Activated T-cell treated with anti-CD3 and anti-CD28 coated beads, Interleukin-2, amount 50 U/mL, for 72 hours (primary cell): ENCODE measurements around the gene AGBL1. TPM values are rescaled to one million over a fixed set of nuclear protein-coding genes. Genes with fewer than 3 reads are reported as not detected.

Experiments
- ATAC-seq, 2 donors: fragments of 150-1000 bp; cut with Tn5 transposase; replicated peaks in 1 of 2; 2 replicates each; pipeline ENCODE4 v1.10.0; 2021; ENCODE audit warnings: moderate library complexity in 2 of 2, mild to moderate bottlenecking in 1 of 2
- DNase-seq, 2 donors: peaks; one replicate each; pipeline ENCODE4 v3.0.0; 2021 to 2022; ENCODE audit warnings: mixed read lengths in 1 of 2
- H3K27ac Mint-ChIP-seq: one replicate; pipeline ENCODE4 v1.8.0; 2022; ENCODE audit warnings: mild to moderate bottlenecking, moderate library complexity, mixed read lengths
- H3K27me3 Mint-ChIP-seq: one replicate; pipeline ENCODE4 v1.8.0; 2022; ENCODE audit warnings: low read depth, mixed read lengths
- H3K36me3 Mint-ChIP-seq, 2 donors: one replicate each; pipeline ENCODE4 v1.8.0; 2022; ENCODE audit warnings: mixed read lengths in 2 of 2, mild to moderate bottlenecking in 1 of 2; ENCODE audit not compliant: insufficient read depth in 2 of 2
- H3K4me1 Mint-ChIP-seq: one replicate; pipeline ENCODE4 v1.8.0; 2022; ENCODE audit warnings: low read depth, mixed read lengths
- H3K4me3 Mint-ChIP-seq, 2 donors: one replicate each; pipeline ENCODE4 v1.8.0; 2022; ENCODE audit warnings: mild to moderate bottlenecking in 2 of 2, mixed read lengths in 2 of 2, moderate library complexity in 2 of 2
- H3K9me3 Mint-ChIP-seq, 2 donors: one replicate each; pipeline ENCODE4 v1.8.0; 2022; ENCODE audit warnings: mixed read lengths in 2 of 2
- total RNA-seq, 2 donors: library from RNA; stranded (reverse); gene quantifications; one replicate each; pipeline ENCODE4 v1.2.3, GENCODE V29; 2022

AGBL1 gene
- total RNA-seq, 2 donors from 2014 or later, result 0.14 TPM; not detected in 1

GRCh38 chr15:86932456-86932855 lies 852.8 kb downstream of the AGBL1 start:
- ATAC-seq (no peak), DNase-seq (no peak)
- Mint-ChIP-seq H3K4me1 (no peaks in the 10 kb centered on the region), H3K36me3 (no peaks in the 10 kb centered on the region), H3K9me3 (peaks cover 0 to 2% of the 10 kb centered on the region in 2 donors), H3K4me3 (no peak overlapping the region), H3K27ac (no peak overlapping the region), H3K27me3 (peaks cover 9% of the 10 kb centered on the region)

- no peak for DNase-seq
- no peak overlapping the region for H3K27ac Mint-ChIP-seq
- H3K27me3 Mint-ChIP-seq, result peaks cover 9% of the 10 kb centered on the region
- H3K9me3 Mint-ChIP-seq, result peaks cover 0 to 2% of the 10 kb centered on the region in 2 donors
- no peak overlapping the region for H3K4me3 Mint-ChIP-seq
- H3K36me3 Mint-ChIP-seq, result no peaks in the 10 kb centered on the region
- ATAC-seq, result no peak
- H3K4me1 Mint-ChIP-seq, result no peaks in the 10 kb centered on the region
These were observed 856.2 kb downstream of the AGBL1 start for GRCh38 chr15:86935841-86936240.

GRCh38 chr15:86942285-86942684 lies 862.6 kb downstream of the AGBL1 start:
- ATAC-seq (peak in 1 of 2 donors; percentile 45), DNase-seq (no peak)
- Mint-ChIP-seq H3K36me3 (no peaks in the 10 kb centered on the region), H3K4me3 (no peak overlapping the region), H3K4me1 (no peaks in the 10 kb centered on the region), H3K27me3 (no peaks in the 10 kb centered on the region), H3K27ac (no peak overlapping the region), H3K9me3 (peaks cover 0 to 2% of the 10 kb centered on the region in 2 donors)

GRCh38 chr15:86948719-86949118 lies 869.0 kb downstream of the AGBL1 start:
- no peak for ATAC-seq
- H3K36me3 Mint-ChIP-seq, result no peaks in the 10 kb centered on the region
- no peaks in the 10 kb centered on the region for H3K27me3 Mint-ChIP-seq
- H3K4me3 Mint-ChIP-seq, result no peak overlapping the region
- H3K9me3 Mint-ChIP-seq, result no peaks in the 10 kb centered on the region
- DNase-seq, result no peak
- no peak overlapping the region for H3K27ac Mint-ChIP-seq
- H3K4me1 Mint-ChIP-seq, result no peaks in the 10 kb centered on the region

- Mint-ChIP-seq H3K36me3 (no peaks in the 10 kb centered on the region), H3K9me3 (no peaks in the 10 kb centered on the region), H3K27ac (no peak overlapping the region), H3K4me1 (no peaks in the 10 kb centered on the region), H3K27me3 (no peaks in the 10 kb centered on the region), H3K4me3 (no peak overlapping the region)
- ATAC-seq, result no peak
- DNase-seq, result no peak
These were observed 879.6 kb downstream of the AGBL1 start for GRCh38 chr15:86959254-86959653.

- no peaks in the 10 kb centered on the region for H3K27me3 Mint-ChIP-seq
- H3K36me3 Mint-ChIP-seq, result no peaks in the 10 kb centered on the region
- H3K4me3 Mint-ChIP-seq, result no peak overlapping the region
- no peak for ATAC-seq
- no peaks in the 10 kb centered on the region for H3K4me1 Mint-ChIP-seq
- H3K9me3 Mint-ChIP-seq, result no peaks in the 10 kb centered on the region
- no peak overlapping the region for H3K27ac Mint-ChIP-seq
- no peak for DNase-seq
These were observed 882.0 kb downstream of the AGBL1 start for GRCh38 chr15:86961669-86962068.

GRCh38 chr15:86964271-86964670 lies 884.6 kb downstream of the AGBL1 start:
- DNase-seq (no peak), ATAC-seq (no peak)
- H3K36me3 Mint-ChIP-seq, result no peaks in the 10 kb centered on the region

GRCh38 chr15:86968244-86968643 lies 888.6 kb downstream of the AGBL1 start:
- Mint-ChIP-seq H3K36me3 (no peaks in the 10 kb centered on the region), H3K27ac (no peak overlapping the region), H3K4me1 (no peaks in the 10 kb centered on the region), H3K4me3 (no peak overlapping the region), H3K27me3 (no peaks in the 10 kb centered on the region), H3K9me3 (peaks cover 2% of the 10 kb centered on the region in 2 donors)
- DNase-seq (no peak), ATAC-seq (no peak)

More at GRCh38 chr15:86964271-86964670, 884.6 kb downstream of the AGBL1 start:
- H3K27me3 Mint-ChIP-seq, result no peaks in the 10 kb centered on the region
- H3K9me3 Mint-ChIP-seq, result no peaks in the 10 kb centered on the region
- no peak overlapping the region for H3K27ac Mint-ChIP-seq
- no peaks in the 10 kb centered on the region for H3K4me1 Mint-ChIP-seq
- H3K4me3 Mint-ChIP-seq, result no peak overlapping the region

- Mint-ChIP-seq H3K36me3 (no peaks in the 10 kb centered on the region), H3K27ac (no peak overlapping the region), H3K27me3 (no peaks in the 10 kb centered on the region), H3K4me3 (no peak overlapping the region), H3K9me3 (peaks cover 2% of the 10 kb centered on the region in 2 donors), H3K4me1 (no peaks in the 10 kb centered on the region)
- ATAC-seq, result no peak
- DNase-seq, result no peak
These were observed 889.7 kb downstream of the AGBL1 start for GRCh38 chr15:86969364-86969763.

GRCh38 chr15:86973284-86973844 lies 893.7 kb downstream of the AGBL1 start:
- no peaks in the 10 kb centered on the region for H3K36me3 Mint-ChIP-seq
- H3K9me3 Mint-ChIP-seq, result peaks cover 2% of the 10 kb centered on the region in 2 donors
- H3K4me3 Mint-ChIP-seq, result no peak overlapping the region
- H3K27ac Mint-ChIP-seq, result no peak overlapping the region
- DNase-seq, result no peak
- H3K27me3 Mint-ChIP-seq, result no peaks in the 10 kb centered on the region
- no peak for ATAC-seq
- H3K4me1 Mint-ChIP-seq, result no peaks in the 10 kb centered on the region

- no peak overlapping the region for H3K27ac Mint-ChIP-seq
- ATAC-seq (no peak), DNase-seq (no peak)
- peaks cover 0 to 2% of the 10 kb centered on the region in 2 donors for H3K36me3 Mint-ChIP-seq
- H3K4me3 Mint-ChIP-seq, result no peak overlapping the region
- H3K27me3 Mint-ChIP-seq, result peaks cover 7% of the 10 kb centered on the region
- no peaks in the 10 kb centered on the region for H3K4me1 Mint-ChIP-seq
- H3K9me3 Mint-ChIP-seq, result peaks cover 0 to 2% of the 10 kb centered on the region in 2 donors
These were observed 908.4 kb downstream of the AGBL1 start for GRCh38 chr15:86988033-86988432.

GRCh38 chr15:87021751-87022150 lies 942.1 kb downstream of the AGBL1 start:
- no peak for DNase-seq
- Mint-ChIP-seq H3K9me3 (peaks cover 15 to 19% of the 10 kb centered on the region in 2 donors), H3K4me1 (no peaks in the 10 kb centered on the region), H3K4me3 (no peak overlapping the region), H3K36me3 (peaks cover 4 to 5% of the 10 kb centered on the region in 2 donors), H3K27ac (no peak overlapping the region), H3K27me3 (peaks cover 21% of the 10 kb centered on the region)
- ATAC-seq, result no peak

GRCh38 chr15:87031540-87032230 lies 952.0 kb downstream of the AGBL1 start:
- Mint-ChIP-seq H3K4me3 (no peak overlapping the region), H3K27ac (no peak overlapping the region), H3K4me1 (no peaks in the 10 kb centered on the region), H3K27me3 (peaks cover 5% of the 10 kb centered on the region), H3K9me3 (peaks cover 0 to 3% of the 10 kb centered on the region in 2 donors), H3K36me3 (no peaks in the 10 kb centered on the region)
- ATAC-seq (no peak), DNase-seq (no peak)

GRCh38 chr15:87032295-87032694 lies 952.6 kb downstream of the AGBL1 start:
- ATAC-seq, result no peak
- Mint-ChIP-seq H3K4me3 (no peak overlapping the region), H3K36me3 (no peaks in the 10 kb centered on the region), H3K9me3 (peaks cover 0 to 3% of the 10 kb centered on the region in 2 donors), H3K27ac (no peak overlapping the region), H3K27me3 (peaks cover 5% of the 10 kb centered on the region), H3K4me1 (no peaks in the 10 kb centered on the region)
- no peak for DNase-seq
